ENCODE data around the gene CYP3A7. TPM values are rescaled to one million over a fixed set of nuclear protein-coding genes. Genes with fewer than 3 reads are reported as not detected.

Gene CYP3A7
- 0.33 TPM in 1 of 2 replicates, not detected in the other for total RNA-seq

DNA sequence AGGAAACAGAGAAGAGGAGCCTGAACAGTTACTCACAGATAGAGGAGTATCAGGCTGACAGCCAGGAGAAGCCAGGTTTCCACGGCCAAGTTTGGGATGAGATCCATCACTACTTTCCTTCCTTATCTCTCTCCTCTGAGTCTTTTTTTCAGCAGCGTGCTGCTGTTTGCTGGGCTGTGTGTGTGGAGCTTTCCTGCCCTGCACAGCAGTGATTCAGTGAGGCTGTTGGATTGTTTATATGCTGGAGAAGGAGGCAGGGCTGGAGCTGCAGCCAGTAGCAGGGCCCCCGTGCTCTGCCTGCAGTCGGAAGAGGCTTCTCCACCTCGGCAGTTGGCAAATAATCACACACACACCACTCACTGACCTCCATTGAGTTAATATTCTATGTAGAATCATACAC, at the start of gene CYP3A7:
CYP3A7 (minus strand) TSS at position 210 of the 400 bp plus-strand sequence; CDS start at position 107, 103 bp downstream.

DNA sequence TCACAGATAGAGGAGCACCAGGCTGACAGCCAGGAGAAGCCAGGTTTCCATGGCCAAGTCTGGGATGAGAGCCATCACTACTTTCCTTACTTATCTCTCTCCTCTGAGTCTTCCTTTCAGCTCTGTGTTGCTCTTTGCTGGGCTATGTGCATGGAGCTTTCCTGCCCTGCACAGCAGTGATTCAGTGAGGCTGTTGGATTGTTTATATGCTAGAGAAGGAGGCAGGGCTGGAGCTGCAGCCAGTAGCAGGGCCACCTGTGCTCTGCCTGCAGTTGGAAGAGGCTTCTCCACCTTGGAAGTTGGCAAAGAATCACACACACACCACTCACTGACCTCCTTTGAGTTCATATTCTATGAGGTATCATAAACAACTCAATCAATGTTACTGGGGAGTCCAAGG, 49.0 kb upstream of the CYP3A7 start, which contains the start of gene CYP3A4:
CYP3A4 (minus strand) TSS at position 178 of the 400 bp plus-strand sequence; CDS start at position 75, 103 bp downstream.

DNA sequence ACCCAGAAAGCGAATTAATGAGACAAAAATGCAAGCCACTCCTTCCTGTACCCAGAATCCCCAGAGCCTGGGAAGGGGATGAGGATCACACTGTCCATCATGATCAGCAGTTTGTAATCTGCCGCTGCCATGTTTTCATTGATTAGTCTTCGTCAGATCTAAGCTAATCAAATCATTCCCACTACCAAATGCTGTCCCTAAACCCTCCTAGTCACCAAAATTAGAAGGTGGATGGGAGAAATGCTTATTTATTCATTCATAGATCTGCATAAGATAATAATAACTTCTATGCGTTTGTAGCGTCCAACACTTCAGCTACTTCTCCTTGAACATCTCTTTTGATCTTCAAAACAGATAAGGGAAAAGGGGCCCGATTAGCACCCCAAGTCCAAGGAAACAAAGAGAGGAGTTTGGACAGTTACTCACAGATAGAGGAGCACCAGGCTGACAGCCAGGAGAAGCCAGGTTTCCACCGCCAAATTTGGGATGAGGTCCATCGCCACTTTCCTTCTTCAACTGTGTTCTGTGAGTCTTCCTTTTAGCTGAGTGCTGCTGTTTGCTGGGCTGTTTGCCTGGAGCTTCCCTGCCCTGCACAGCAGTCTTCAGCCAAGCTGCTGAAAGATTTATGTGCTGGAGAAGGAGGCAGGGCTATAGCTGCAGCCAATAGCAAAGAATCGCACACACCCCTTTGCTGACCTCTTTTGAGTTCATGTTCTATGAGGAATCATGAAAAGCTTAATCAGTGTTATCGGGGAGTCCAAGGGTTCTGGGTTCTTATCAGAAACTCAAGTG, 55.4 kb downstream of the CYP3A7 start, which contains the start of gene CYP3A5:
CYP3A5 (minus strand) TSS at position 597 of the 792 bp plus-strand sequence; CDS start at position 497, 100 bp downstream.

Other genes with a start within 250 kb of the CYP3A7 start
- gene ZNF394, start 234.9 kb downstream of the CYP3A7 start, total RNA-seq = 25.8 and 30.0 TPM in 2 replicates
- 12.2 and 12.4 TPM in 2 replicates for gene ZKSCAN5, start 230.5 kb downstream of the CYP3A7 start, total RNA-seq
- 10.8 and 11.3 TPM in 2 replicates for gene FAM200A, start 183.1 kb downstream of the CYP3A7 start, total RNA-seq
- 69.0 and 79.3 TPM in 2 replicates for gene ZNF655, start 176.6 kb downstream of the CYP3A7 start, total RNA-seq
- gene TMEM225B, start 136.9 kb downstream of the CYP3A7 start, total RNA-seq = 0.29 and 0.50 TPM in 2 replicates
- gene ZSCAN25, start 118.2 kb downstream of the CYP3A7 start, total RNA-seq = 10.3 and 10.8 TPM in 2 replicates
- 0.17 and 0.44 TPM in 2 replicates for gene CYP3A5, start 55.2 kb downstream of the CYP3A7 start, total RNA-seq
- gene CYP3A4, start 49.0 kb upstream of the CYP3A7 start, total RNA-seq = not detected in 2 replicates
- not detected in 2 replicates for gene CYP3A43, start 92.8 kb upstream of the CYP3A7 start, total RNA-seq
- gene OR2AE1, start 141.8 kb upstream of the CYP3A7 start, total RNA-seq = not detected in 2 replicates
- gene TRIM4, start 184.3 kb upstream of the CYP3A7 start, total RNA-seq = 38.3 and 46.0 TPM in 2 replicates
- gene GJC3, start 194.4 kb upstream of the CYP3A7 start, total RNA-seq = not detected in 2 replicates
- gene AZGP1, start 240.8 kb upstream of the CYP3A7 start, total RNA-seq = not detected in 2 replicates